Uterus (tissue), 4 donors: ENCODE measurements around the gene BAHCC1. TPM values are rescaled to one million over a fixed set of nuclear protein-coding genes. Genes with fewer than 3 reads are reported as not detected.
A peak's percentile ranks its signal among the peaks of the same experiment; 100 is the strongest.

ENCODE experiments used
- DNase-seq, 2 donors: peaks; one replicate each; pipeline ENCODE4 v3.0.0-alpha.2; 2019 to 2020
- H3K27ac ChIP-seq, 2 donors: fragments of 200-600 bp; sonication (generic); 1 replicate in 1 of 2; 2 replicates in 1 of 2; pipeline ENCODE4 v1.5.1; 2016 to 2018
- H3K27me3 ChIP-seq, 2 donors: fragments of 200-600 bp; sonication (generic); one replicate each; pipeline ENCODE4 v1.5.1; 2018 to 2019; ENCODE audit warnings: control low read depth in 1 of 2
- H3K36me3 ChIP-seq, 2 donors: fragments of 200-600 bp; sonication (generic); one replicate each; pipeline ENCODE4 v1.5.1; 2019; ENCODE audit warnings: control low read depth in 1 of 2
- H3K4me1 ChIP-seq, 2 donors: fragments of 200-600 bp; sonication (generic); one replicate each; pipeline ENCODE4 v1.5.1; 2018 to 2019; ENCODE audit warnings: control low read depth in 1 of 2
- H3K4me3 ChIP-seq, 2 donors: fragments of 200-600 bp; sonication (generic); 1 replicate in 1 of 2; 2 replicates in 1 of 2; pipeline ENCODE4 v1.5.1; 2018 to 2019; ENCODE audit warnings: mild to moderate bottlenecking in 1 of 2
- H3K9me3 ChIP-seq, 2 donors: fragments of 200-600 bp; sonication (generic); one replicate each; pipeline ENCODE4 v1.5.1; 2019; ENCODE audit warnings: control low read depth in 1 of 2
- POLR2A ChIP-seq, 2 donors: fragments of 450-650 bp; IDR thresholded peaks; one replicate each; pipeline ENCODE4 v1.6.1; 2016; ENCODE audit warnings: antibody characterized with exemption in 2 of 2, mild to moderate bottlenecking in 1 of 2, moderate library complexity in 1 of 2
- intact Hi-C: fragments of 100-400 bp; cut with DNase I; formaldehyde crosslinking; loops from one replicate; pipeline ENCODE4 v1.15.1; 2023; ENCODE audit warnings: low total_unique reads
- total RNA-seq, 4 donors: library from RNA; depleted of rRNA in 3 of 4; stranded (reverse); fragments of >200 nt in 3 of 4; gene quantifications; one replicate each; pipeline versions ENCODE4 v1.1.0 to v1.2.4, GENCODE V29; 2014 to 2023
- TF ChIP-seq, protein P1 (sequence below), 4 experiments: fragments of 200-600 bp in 2 of 4; fragments of 450-650 bp in 2 of 4; sonication (generic) in 2 of 4; IDR thresholded peaks; one replicate each; pipeline ENCODE4 v1.5.1; 2016 to 2019; ENCODE audit warnings: antibody characterized with exemption in 4 of 4, mild to moderate bottlenecking in 2 of 4, moderate library complexity in 1 of 4
- donor health status: DM: yes; HTN: yes; CAD: no.

Gene BAHCC1
- total RNA-seq, 4 donors from 2014 or later = 1.5 to 34.1 (median 8.5) TPM

DNA sequence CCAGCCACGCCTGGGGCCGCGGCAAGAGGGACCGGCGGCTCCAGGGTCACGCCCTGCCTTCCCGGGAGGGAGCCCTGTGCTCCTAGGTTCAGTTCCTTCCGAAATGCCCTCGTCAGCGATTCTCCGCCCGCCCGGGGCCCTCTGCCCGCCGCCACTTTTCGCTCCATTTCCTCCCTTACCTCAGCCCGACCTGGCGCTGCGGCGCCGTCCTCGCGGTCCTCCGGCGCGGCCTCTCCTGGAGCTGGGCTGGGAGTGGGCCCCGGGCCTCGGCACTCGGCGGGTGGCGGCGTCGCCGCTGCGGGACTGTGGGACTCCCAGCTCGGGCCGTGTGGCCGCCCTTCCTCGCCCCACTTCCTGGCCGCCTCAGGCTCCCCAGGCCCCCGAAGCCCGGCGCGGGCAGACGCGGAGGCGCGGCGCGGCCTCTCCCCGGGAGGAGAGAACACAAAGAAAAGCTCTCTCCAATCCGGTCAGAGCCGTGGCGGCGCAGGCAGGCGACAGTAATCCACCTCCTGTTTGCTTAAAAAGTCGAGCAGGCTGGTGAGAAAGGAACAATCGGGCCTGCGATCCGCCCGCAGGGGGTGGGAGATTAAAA, 1.6 kb downstream of the BAHCC1 start:
- Histone ChIP-seq H3K4me1 (peaks cover 0 to 15% of the 10 kb centered on the region in 2 donors), H3K4me3 (peak overlapping the region; percentile 52 to 63), H3K27ac (peak overlapping the region; percentile 97), H3K36me3 (no peaks in the 10 kb centered on the region), H3K9me3 (no peaks in the 10 kb centered on the region), H3K27me3 (no peaks in the 10 kb centered on the region)
- TF ChIP-seq, protein P1, sequence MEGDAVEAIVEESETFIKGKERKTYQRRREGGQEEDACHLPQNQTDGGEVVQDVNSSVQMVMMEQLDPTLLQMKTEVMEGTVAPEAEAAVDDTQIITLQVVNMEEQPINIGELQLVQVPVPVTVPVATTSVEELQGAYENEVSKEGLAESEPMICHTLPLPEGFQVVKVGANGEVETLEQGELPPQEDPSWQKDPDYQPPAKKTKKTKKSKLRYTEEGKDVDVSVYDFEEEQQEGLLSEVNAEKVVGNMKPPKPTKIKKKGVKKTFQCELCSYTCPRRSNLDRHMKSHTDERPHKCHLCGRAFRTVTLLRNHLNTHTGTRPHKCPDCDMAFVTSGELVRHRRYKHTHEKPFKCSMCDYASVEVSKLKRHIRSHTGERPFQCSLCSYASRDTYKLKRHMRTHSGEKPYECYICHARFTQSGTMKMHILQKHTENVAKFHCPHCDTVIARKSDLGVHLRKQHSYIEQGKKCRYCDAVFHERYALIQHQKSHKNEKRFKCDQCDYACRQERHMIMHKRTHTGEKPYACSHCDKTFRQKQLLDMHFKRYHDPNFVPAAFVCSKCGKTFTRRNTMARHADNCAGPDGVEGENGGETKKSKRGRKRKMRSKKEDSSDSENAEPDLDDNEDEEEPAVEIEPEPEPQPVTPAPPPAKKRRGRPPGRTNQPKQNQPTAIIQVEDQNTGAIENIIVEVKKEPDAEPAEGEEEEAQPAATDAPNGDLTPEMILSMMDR (IDR thresholded peaks at IDR 0.05) = no peak
- TF ChIP-seq POLR2A (IDR thresholded peaks at IDR 0.05) = no peak
- intact Hi-C loops = loop anchor here (5.0 kb wide), 2 partner anchors 90 to 115 kb away; partner anchors contain the start of gene ACTG1
- DNase-seq = no peak

DNA sequence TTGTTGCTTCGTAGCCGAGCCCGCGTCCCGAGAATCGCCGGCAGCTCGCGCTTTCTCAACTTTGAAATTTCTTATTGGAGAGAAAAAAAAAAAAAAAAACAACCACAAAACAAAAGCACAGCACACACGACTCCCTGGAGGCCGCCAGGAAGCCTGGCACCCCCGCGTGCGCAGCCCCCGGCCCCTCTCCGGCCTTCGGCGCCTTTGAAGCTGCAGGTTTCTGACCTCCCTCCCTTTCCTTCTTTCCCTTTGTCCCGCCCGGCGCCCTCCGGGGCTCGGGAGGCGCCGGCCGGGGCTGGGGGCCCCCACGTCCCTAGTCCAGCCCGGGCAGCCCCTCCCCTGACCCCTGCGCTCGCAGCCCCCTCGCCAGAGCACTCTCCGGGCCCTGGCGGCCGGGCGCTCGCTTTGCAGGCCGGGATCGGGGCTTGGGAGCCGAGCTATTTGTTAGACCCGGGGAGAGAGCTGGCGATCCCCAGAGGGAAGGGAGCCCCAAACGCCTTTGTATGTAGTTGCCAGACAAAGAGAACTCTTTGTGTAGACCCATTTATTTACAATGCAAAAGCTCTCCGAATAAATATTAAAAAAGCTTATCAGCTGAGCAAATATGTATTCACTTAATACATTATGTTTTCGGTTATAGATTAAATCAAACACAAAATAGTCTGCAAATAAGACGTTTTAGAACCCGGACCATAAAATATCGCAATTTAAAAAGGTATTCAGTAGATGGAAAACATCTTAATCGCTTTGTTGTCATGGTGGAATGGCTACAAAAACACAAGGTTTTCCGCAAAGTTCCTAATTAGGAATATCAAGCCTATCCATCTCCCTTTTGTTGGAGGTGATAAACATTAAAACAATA, 2.3 kb downstream of the BAHCC1 start:
- Histone ChIP-seq H3K4me3 (peak overlapping the region; percentile 52 to 63), H3K9me3 (no peaks in the 10 kb centered on the region), H3K36me3 (no peaks in the 10 kb centered on the region), H3K27ac (peak overlapping the region; percentile 97), H3K4me1 (peaks cover 0 to 17% of the 10 kb centered on the region in 2 donors), H3K27me3 (no peaks in the 10 kb centered on the region)
- intact Hi-C loops = loop anchor here (5.0 kb wide), 2 partner anchors 90 to 115 kb away; partner anchors contain the start of gene ACTG1
- no peak for DNase-seq
- TF ChIP-seq POLR2A (IDR thresholded peaks at IDR 0.05) = no peak
- TF ChIP-seq, protein P1 (IDR thresholded peaks at IDR 0.05) = peak in 2 of 4 experiments; percentile 20 to 33

DNA sequence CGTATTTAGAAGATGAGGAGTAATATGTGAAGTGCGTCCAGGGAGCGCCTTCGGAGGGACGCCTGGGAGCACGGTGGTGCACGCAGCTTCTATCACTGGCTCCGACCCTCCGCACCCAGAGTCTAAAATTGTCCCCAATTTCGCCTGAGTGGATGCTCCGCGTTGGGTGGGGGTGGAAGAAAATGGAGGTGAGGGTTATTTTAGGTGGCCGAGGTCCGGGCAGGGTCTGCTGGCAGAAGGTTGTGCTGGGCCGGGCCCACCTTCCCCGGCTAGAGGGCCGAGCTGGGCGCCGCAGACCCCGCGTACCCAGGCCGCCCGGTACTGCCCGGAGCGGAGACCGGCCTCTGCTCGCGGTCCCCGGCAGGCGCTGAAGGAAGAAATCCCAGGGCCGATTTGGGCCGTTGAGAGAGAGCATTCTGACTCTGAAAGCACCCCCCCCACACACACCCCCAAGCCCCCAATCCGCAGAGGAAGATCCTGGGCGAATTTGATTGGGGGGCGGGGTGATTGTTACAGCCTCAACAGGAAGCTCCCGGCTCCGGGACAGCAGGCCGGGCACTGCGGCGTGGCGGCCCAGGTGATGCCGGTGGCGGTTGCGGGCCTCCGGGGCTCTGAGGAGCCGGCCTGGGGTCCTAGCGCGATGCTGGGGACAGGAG, 3.0 kb downstream of the BAHCC1 start:
- Histone ChIP-seq H3K36me3 (no peaks in the 10 kb centered on the region), H3K27me3 (no peaks in the 10 kb centered on the region), H3K27ac (peak overlapping the region; percentile 97), H3K9me3 (no peaks in the 10 kb centered on the region), H3K4me3 (peak overlapping the region; percentile 52 to 63), H3K4me1 (peaks cover 0 to 22% of the 10 kb centered on the region in 2 donors)
- no peak for DNase-seq
- TF ChIP-seq, protein P1 (IDR thresholded peaks at IDR 0.05) = no peak
- no peak for TF ChIP-seq POLR2A (IDR thresholded peaks at IDR 0.05)
- intact Hi-C loops = loop anchor here (5.0 kb wide), 2 partner anchors 89 to 114 kb away; partner anchors contain the start of gene ACTG1

DNA sequence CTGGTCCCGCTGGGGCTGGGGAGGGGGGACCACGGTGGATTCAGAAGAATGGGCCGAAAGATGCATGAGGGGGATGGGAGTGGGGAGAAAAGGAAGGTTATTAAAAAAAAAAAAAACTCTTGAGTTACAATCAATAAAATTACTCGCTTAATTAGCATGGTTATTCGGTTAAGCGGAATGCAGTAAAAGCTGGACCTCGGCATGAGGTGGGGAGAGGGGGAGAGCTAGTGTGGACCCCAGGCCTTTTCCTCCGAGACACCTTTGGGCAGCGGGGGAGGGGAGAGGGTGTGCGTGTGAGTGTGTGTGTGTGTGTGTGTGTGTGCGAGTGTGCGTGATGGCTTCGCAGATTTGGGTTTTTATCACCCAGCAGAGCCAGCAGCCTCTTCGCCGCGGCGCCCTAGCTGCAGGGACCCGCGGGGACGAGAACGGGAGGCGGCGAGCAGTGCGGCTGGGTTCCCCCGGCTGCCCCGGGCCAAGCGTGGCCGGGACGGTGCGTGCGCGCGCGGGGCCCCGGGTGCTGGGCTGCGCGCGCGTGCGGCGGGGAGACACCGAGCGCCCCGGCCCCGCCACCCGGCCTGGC, 3.7 kb downstream of the BAHCC1 start:
- intact Hi-C loops = loop anchor here (5.0 kb wide), 2 partner anchors 88 to 113 kb away; partner anchors contain the start of gene ACTG1
- no peak for DNase-seq
- peak overlapping the region; percentile 52 to 63 for H3K4me3 ChIP-seq
- peaks cover 0 to 23% of the 10 kb centered on the region in 2 donors for H3K4me1 ChIP-seq
- H3K36me3 ChIP-seq = no peaks in the 10 kb centered on the region
- TF ChIP-seq, protein P1 (IDR thresholded peaks at IDR 0.05) = no peak
- no peak for TF ChIP-seq POLR2A (IDR thresholded peaks at IDR 0.05)
- H3K27ac ChIP-seq = peak overlapping the region; percentile 97
- no peaks in the 10 kb centered on the region for H3K27me3 ChIP-seq
- no peaks in the 10 kb centered on the region for H3K9me3 ChIP-seq
